Fibroblast of mammary gland (primary cell): ENCODE data around the gene SLC16A8.
A peak's percentile ranks its signal among the peaks of the same experiment; 100 is the strongest.

ENCODE experiments used
- DNase-seq: peaks from one replicate; pipeline ENCODE4 v3.0.0-alpha.2; 2010; ENCODE audit warnings: low read depth
- H3K4me3 ChIP-seq: 2 replicates; pipeline ENCODE4 v1.5.1; 2011; ENCODE audit warnings: low read depth, mild to moderate bottlenecking, low read length, moderate library complexity; ENCODE audit not compliant: control insufficient read depth
- CTCF ChIP-seq: conservative IDR thresholded peaks from 2 replicates; pipeline ENCODE4 v1.5.1; 2011; ENCODE audit warnings: low read depth, low read length, inconsistent platforms; ENCODE audit not compliant: control insufficient read depth, insufficient read depth

Gene SLC16A8

GRCh38 chr22:38067028-38067415 lies 17.0 kb downstream of the SLC16A8 start:
- no peak for TF ChIP-seq CTCF
- H3K4me3 ChIP-seq = no peak overlapping the region
- no peak for DNase-seq

GRCh38 chr22:38066381-38067027 lies 17.5 kb downstream of the SLC16A8 start:
- no peak for DNase-seq
- H3K4me3 ChIP-seq = no peak overlapping the region
- TF ChIP-seq CTCF = peak; percentile 4

GRCh38 chr22:38065539-38065938 lies 18.4 kb downstream of the SLC16A8 start:
- no peak for DNase-seq
- TF ChIP-seq CTCF = no peak
- no peak overlapping the region for H3K4me3 ChIP-seq

- no peak for TF ChIP-seq CTCF
- DNase-seq = no peak
- H3K4me3 ChIP-seq = no peak overlapping the region
Observed at GRCh38 chr22:38062791-38063190, 21.2 kb downstream of the SLC16A8 start.

GRCh38 chr22:38056969-38057891 lies 26.8 kb downstream of the SLC16A8 start, which contains the start of gene PICK1:
Gene PICK1 (plus strand): TSS chr22:38057404. CDS start chr22:38057810, 406 bp downstream.
- peak within 1 kb of the TSS; percentile 71 for H3K4me3 ChIP-seq
- peak; percentile 86 for DNase-seq
- TF ChIP-seq CTCF = no peak

GRCh38 chr22:38051900-38052862 lies 31.8 kb downstream of the SLC16A8 start:
- TF ChIP-seq CTCF = peak; percentile 59
- no peak overlapping the region for H3K4me3 ChIP-seq
- peak; percentile 63 for DNase-seq
